ENCODE measurements around the gene OSGIN1. TPM values are rescaled to one million over a fixed set of nuclear protein-coding genes. Genes with fewer than 3 reads are reported as not detected.

The OSGIN1 gene
- polyA plus RNA-seq, 1 experiment = 6.2 TPM

DNA sequence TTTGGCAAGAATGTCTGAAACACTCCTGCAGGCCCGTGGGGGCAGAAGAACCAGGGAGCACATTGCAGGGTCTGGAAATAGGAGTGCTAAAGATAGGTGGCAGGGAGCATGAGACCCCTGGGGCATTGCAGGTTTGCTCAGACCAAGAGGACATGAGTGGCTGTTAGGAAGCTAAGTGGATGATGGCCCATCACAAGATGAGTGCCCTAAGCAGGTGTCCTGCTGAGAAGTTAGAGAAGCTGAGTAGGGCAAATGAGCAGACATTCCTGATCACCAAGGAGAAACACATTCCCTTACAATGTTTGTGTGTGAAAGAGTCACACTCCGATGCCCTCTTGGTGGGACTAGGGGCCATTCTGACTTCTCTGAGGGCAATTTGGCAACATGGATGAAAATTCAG, 44.2 kb upstream of the OSGIN1 start:
- ChIA-PET CTCF (no interaction called here), POLR2A (no interaction called here)

DNA sequence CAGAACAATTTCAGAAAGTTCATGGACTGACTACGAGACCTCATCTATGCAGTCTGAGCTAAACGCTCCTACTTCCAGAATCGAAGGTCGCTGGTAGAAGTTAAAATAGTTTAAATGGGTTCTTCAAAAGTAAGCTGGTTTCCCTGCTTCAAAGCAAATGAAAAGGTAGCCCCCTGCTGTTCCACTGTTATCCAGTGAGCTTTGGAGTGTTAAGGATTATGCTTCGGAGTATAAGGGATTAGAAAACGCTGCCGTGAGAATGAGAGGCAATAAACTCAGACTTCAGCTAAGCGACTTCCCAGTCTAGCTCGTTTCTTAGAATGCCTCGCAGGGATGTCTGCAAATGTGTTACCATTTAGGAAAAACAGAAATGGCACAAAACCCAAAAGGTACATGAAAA, 41.8 kb upstream of the OSGIN1 start:
- CTCF ChIA-PET = interaction anchor here (3.3 kb wide), 1 partner anchor 15 kb away, joined by 13 read pairs; no protein-coding TSS in a partner anchor
- TF ChIP-seq, protein P1, sequence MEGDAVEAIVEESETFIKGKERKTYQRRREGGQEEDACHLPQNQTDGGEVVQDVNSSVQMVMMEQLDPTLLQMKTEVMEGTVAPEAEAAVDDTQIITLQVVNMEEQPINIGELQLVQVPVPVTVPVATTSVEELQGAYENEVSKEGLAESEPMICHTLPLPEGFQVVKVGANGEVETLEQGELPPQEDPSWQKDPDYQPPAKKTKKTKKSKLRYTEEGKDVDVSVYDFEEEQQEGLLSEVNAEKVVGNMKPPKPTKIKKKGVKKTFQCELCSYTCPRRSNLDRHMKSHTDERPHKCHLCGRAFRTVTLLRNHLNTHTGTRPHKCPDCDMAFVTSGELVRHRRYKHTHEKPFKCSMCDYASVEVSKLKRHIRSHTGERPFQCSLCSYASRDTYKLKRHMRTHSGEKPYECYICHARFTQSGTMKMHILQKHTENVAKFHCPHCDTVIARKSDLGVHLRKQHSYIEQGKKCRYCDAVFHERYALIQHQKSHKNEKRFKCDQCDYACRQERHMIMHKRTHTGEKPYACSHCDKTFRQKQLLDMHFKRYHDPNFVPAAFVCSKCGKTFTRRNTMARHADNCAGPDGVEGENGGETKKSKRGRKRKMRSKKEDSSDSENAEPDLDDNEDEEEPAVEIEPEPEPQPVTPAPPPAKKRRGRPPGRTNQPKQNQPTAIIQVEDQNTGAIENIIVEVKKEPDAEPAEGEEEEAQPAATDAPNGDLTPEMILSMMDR (IDR thresholded peaks at IDR 0.05; ENCODE audit: low read depth, low read length) = no peak
- no peak overlapping the region for H3K27ac ChIP-seq (ENCODE audit: low read depth, low read length)
- POLR2A ChIA-PET = interaction anchor here (0.5 kb wide), 1 partner anchor 707 kb away, joined by 3 read pairs; no protein-coding TSS in a partner anchor
- no peak for DNase-seq (ENCODE audit: low read depth, low spot score)
- H3K27me3 ChIP-seq (ENCODE audit: control insufficient read depth, insufficient read depth, low read length) = no peaks in the 10 kb centered on the region
- no peaks in the 10 kb centered on the region; the same call in 1 of the 2 replicates for H3K9me3 ChIP-seq (ENCODE audit: control insufficient read depth, insufficient read depth, low read length)
- no peak overlapping the region for H3K4me3 ChIP-seq (ENCODE audit: low read depth, low read length)

More for the DNA sequence above, 44.2 kb upstream of the OSGIN1 start:
- no peak for DNase-seq (ENCODE audit: low read depth, low spot score)
- no peaks in the 10 kb centered on the region for H3K27me3 ChIP-seq (ENCODE audit: control insufficient read depth, insufficient read depth, low read length)
- H3K4me3 ChIP-seq (ENCODE audit: low read depth, low read length) = no peak overlapping the region
- H3K27ac ChIP-seq (ENCODE audit: low read depth, low read length) = no peak overlapping the region
- TF ChIP-seq, protein P1 (IDR thresholded peaks at IDR 0.05; ENCODE audit: low read depth, low read length) = no peak
- H3K9me3 ChIP-seq (ENCODE audit: control insufficient read depth, insufficient read depth, low read length) = no peaks in the 10 kb centered on the region

DNA sequence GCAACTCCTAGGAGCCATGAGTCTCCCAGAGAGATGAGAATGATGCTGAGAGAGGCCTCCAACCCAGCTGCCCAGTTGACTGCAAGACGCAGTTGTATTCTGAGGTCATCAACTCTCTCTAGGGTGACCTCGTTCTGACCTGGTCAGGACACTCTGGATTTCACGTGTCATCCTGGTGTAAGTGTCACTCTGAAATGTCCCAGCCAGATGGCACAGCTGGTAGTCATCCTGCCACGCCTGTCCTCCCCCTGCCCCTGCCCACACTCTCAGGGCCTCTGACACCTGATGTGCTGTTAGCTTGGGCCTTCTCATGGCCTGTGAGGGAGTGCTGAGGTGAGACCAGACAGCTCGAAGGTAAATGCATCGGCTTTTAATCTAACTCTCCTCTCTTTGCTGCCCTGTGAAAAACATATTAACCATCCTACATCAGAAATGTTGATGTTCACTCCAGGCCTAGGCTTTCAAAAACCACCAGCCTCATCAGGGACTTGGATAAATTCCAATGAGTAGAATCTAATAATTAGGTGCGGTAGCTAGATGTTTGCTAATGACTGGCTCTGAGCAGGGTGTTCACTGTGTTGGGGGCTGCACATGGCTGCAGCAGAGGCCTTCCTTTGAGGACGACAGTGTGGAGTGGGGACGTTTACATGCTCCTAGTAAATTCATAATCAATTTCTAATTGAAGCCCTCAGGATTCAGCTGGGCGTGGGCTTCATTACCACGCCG, 40.4 kb upstream of the OSGIN1 start:
- Histone ChIP-seq H3K27ac (ENCODE audit: low read depth, low read length) (no peak overlapping the region), H3K4me3 (ENCODE audit: low read depth, low read length) (no peak overlapping the region), H3K27me3 (ENCODE audit: control insufficient read depth, insufficient read depth, low read length) (no peaks in the 10 kb centered on the region), H3K9me3 (ENCODE audit: control insufficient read depth, insufficient read depth, low read length) (no peaks in the 10 kb centered on the region; the same call in 1 of the 2 replicates)
- TF ChIP-seq, protein P1 (IDR thresholded peaks at IDR 0.05; ENCODE audit: low read depth, low read length) = no peak
- CTCF ChIA-PET = interaction anchor here (1.2 to 3.3 kb wide), 3 partner anchors 12 to 86 kb away, joined by 3 to 13 read pairs (median 4); no protein-coding TSS in a partner anchor
- no peak for DNase-seq (ENCODE audit: low read depth, low spot score)
- POLR2A ChIA-PET = interaction anchor here (1.1 kb wide), 1 partner anchor 14 kb away, joined by 3 read pairs; no protein-coding TSS in a partner anchor

DNA sequence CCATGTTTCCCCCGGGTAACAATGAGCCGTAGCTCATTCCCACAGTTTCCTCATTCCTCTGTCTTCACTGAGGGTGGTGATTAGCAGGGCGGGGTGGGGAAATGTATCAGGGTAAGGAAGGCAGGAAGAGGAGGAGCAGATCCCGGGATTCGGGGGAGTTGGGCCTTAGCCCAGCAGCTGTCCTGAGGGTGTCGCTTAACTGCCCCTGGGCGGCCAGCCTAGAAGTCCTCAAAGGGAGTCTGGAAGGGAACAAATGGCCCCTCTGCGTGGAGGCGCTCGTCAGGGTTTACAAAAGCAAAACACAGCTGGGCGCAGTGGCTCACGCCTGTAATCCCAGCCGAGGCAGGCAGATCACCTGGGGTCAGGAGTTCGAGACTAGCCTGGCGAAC, 39.8 kb upstream of the OSGIN1 start:
- ChIA-PET CTCF (interaction anchor here (1.2 to 3.3 kb wide), 3 partner anchors 11 to 87 kb away, joined by 3 to 13 read pairs (median 4); no protein-coding TSS in a partner anchor), POLR2A (interaction anchor here (1.1 kb wide), 1 partner anchor 13 kb away, joined by 3 read pairs; no protein-coding TSS in a partner anchor)
- Histone ChIP-seq H3K27me3 (ENCODE audit: control insufficient read depth, insufficient read depth, low read length) (no peaks in the 10 kb centered on the region), H3K4me3 (ENCODE audit: low read depth, low read length) (no peak overlapping the region), H3K9me3 (ENCODE audit: control insufficient read depth, insufficient read depth, low read length) (no peaks in the 10 kb centered on the region; the same call in 1 of the 2 replicates), H3K27ac (ENCODE audit: low read depth, low read length) (no peak overlapping the region)
- no peak for DNase-seq (ENCODE audit: low read depth, low spot score)
- TF ChIP-seq, protein P1 (IDR thresholded peaks at IDR 0.05; ENCODE audit: low read depth, low read length) = no peak
